GM19025 (cell line): ENCODE results near the gene SLC12A3.

Experiments
- ATAC-seq: cut with Tn5 transposase; IDR thresholded peaks from one replicate; pipeline ENCODE4 v1.9.1; 2021; ENCODE audit warnings: mild to moderate bottlenecking, low read depth, moderate library complexity; ENCODE audit not compliant: unreplicated experiment

SLC12A3 gene

DNA sequence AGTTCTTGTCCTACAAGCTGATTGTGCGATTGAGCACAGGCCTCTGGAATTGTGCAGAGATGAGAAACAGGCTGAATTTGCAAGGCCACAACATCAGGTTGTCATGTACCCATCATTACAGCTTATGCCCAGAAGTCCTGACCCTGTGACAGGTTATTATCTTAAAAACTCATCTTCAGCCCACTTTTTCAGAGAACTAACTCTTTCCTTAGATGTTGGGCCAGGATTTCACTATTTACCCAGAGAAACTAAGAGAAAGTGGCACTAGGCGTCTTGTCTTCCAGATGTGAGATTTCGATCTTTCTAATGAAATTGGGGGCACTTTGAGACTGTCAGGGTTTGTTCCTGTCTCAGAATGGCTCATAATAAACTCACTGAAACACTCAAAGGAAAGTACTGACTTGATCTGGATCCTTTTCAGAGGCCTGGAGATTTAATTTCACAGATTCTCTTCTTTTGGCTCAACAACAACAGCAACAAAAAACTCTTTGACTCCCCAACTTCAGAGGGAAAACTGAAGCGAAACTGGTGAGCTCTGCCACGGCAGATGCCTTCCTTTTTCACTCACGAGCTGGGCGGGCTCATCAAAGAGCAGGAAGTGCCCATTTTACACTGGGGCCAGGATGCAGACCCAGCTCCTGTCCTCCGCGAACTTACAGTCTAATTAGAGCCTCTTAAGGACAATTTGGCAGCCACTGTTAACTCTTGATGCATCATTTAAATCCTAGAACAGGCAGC, 17.7 kb upstream of the SLC12A3 start:
- ATAC-seq, result no peak

GRCh38 chr16:56848029-56848936, 16.7 kb upstream of the SLC12A3 start:
- no peak for ATAC-seq

- ATAC-seq, result no peak
Measured at GRCh38 chr16:56848955-56849689, 15.9 kb upstream of the SLC12A3 start.

GRCh38 chr16:56849690-56850680, 15.0 kb upstream of the SLC12A3 start:
- ATAC-seq, result no peak

DNA sequence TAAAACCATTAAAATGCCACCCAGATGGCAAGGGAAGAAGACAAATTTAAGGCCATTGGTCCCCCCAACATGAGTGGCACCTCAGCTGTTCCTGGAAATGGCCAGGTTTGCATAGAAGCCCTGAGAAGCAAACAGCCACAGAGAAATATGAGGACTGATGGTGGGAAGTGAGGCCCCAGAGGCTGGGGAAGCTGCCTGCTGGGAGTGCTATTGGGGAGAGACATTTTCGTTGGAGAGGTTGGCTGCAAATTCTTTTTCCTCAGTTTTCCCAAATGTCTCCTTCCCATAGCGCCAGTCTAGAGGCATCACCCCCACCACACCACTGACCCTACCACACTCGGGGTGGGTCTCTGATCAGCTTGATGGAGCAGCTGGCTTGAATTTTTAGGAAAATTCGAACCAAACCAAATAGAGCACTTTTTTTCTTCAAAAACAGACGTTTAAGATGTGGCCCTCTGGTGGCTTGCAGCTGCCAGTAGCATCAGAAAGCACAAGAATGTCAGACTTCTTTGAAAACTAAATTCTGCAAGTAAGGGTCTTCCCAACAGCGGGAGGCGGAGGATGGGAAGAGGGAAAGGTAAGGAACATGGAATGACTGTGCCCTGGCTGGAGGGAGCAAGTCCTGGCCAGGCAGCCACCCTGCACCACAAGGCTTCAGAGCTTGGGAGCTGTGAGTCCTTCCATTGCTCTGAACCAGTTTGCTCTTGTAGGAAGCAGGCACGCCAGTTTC, 13.2 kb upstream of the SLC12A3 start:
- ATAC-seq, result no peak

GRCh38 chr16:56852401-56852730, 12.6 kb upstream of the SLC12A3 start:
- no peak for ATAC-seq

GRCh38 chr16:56852968-56853367, 12.0 kb upstream of the SLC12A3 start:
- no peak for ATAC-seq

- ATAC-seq, result no peak
Measured at GRCh38 chr16:56855201-56855600, 9.8 kb upstream of the SLC12A3 start.

DNA sequence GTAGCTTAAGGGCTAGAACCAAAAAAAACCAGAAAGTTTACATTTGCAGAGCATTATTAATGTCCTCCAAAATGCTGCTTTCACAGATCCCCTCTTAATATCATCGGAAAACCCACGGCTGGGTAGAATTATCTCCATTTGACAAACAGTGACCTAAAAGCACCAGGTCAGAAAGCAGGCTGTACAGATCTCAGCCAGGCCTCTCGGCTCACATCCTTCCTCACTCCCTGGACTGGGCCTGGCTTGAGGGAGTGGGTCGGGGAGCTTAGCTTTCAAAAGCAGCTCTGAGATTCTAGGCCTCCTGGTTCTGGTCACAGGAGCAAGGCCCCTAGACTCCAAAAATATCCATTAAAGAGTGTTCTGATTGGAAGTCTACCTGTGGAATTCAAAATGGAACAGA, 9.1 kb upstream of the SLC12A3 start:
- no peak for ATAC-seq

- no peak for ATAC-seq
Measured at GRCh38 chr16:56856876-56857447, 8.0 kb upstream of the SLC12A3 start.

DNA sequence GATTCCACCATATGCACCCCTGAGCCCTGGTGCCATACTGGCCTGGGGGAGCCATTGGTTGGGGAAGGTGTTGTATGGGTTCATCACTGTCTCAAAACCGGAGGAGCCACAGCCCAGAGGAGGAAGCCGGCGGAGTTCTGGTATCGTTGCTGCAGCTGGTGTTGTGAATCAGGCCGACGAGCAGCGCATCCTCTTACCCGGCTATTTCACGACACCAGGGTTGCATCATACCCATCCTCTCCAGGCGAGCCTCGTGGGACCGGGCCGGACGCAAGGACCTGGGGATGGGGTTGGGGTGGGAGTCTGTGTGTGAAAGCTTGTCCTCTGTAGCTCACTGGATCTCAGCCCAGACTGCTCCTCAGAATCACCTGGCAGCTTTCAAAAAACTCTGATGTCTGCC, 6.6 kb upstream of the SLC12A3 start:
- ATAC-seq, result no peak

DNA sequence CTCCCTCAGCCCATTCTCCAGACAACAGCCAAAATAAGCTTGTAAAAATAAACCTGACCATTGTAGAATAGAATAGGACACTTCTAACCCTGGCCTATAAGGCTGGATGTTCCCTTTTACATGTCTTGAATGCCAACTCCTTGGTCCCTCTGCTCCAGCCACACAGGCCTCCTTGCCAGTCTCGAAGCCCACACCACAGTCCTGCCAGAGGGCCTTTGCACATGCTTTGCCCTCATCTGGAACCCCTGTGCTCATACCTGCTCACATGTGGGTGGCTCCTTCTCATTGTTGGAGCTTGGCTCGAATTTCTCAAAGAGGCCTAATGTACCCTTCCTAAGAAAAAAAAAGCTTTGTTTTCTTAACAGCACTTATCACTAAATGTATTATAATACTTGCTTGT, 5.4 kb upstream of the SLC12A3 start:
- no peak for ATAC-seq

DNA sequence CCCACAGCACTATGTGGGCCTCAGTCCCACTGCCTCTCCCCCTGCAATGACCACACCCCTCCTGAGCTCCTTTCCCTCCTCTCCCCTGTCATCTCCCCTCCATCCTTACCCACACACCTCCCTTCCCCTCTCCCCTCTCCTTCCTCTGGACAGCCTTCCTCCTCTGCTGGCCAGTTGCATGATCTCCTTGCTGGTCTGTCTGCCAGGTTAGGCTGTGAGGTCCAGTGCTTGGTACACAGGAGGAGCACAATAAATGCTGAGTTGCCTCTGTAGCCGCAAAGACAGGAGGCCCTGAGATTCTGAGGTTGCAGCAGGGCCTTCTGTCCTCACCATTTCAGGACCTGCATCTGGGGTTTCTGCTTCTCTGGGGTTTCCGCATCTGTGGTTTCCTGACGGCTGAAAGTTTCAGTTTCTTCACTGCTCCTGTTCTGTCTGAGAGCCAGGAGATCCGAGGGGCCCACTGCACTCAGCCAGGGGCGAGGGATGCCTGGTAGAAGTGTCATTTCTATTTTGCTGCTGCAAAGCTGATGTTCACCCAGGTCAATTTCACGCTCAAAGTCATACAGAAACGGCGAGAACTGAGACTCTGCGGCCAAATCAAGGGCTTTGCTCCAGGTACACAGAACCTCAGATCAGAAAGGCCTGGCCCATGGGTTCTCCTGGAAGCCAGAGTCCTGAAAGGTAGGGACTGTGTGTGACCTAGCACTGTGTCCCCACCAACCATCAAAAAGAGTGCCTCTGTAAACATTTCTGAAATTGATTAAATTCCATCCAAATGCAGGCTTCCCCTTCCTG, 4.6 kb upstream of the SLC12A3 start:
- ATAC-seq, result no peak

DNA sequence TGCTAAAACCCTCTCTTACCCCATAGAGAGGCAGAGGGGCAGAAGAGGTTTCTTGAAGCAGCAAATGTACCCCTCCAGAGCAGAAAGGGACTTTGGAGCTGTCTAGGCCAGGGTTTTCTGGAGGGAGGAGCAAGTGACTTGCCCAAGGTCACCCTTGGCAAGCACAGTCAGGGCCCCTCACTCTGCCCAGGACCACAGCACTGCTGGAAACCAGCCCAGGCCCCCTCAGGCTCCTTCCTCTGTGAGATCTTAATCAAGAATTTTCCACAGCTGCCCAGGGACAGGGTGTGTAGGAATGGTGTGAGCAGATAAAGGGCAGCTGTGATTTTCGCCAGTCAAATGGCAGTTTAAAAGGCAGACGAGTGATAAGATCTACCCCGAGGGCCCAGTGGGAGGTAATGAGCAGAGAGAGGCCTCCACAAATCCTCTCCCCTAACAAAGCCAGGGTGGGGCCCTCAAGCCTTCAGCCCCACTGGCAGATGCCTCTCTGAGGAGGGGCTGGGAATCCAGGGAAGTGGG, 3.9 kb upstream of the SLC12A3 start:
- no peak for ATAC-seq

GRCh38 chr16:56861756-56862155, 3.3 kb upstream of the SLC12A3 start:
- ATAC-seq, result no peak

- ATAC-seq, result no peak
Measured at GRCh38 chr16:56862776-56863175, 2.2 kb upstream of the SLC12A3 start.

- no peak for ATAC-seq
Measured at GRCh38 chr16:56865394-56866062, 521 bp downstream of the SLC12A3 start.
